ENCODE measurements around the gene UQCRQ. TPM values are rescaled to one million over a fixed set of nuclear protein-coding genes. Genes with fewer than 3 reads are reported as not detected.

UQCRQ gene
- total RNA-seq, 4 donors from 2014 or later, result 59.2 to 235 (median 118) TPM

DNA sequence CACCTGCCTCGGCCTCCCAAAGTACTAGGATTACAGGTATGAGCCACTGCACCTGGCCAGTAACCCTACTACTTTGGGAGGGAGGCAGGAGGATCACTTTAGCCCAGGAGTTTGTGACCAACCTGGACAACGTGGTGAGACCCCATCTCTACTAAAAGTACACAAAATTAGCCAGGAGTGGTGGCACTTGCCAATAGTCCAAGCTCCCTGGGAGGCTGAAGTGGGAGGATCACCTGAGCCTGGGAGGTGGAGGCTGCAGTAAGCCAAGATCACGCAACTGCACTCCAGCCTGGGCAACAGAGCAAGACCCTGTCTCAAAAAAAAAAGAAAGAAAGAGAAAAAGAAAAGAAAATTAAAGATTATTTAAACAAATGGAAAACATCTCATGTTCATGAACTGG, 10.4 kb upstream of the UQCRQ start:
- DNase-seq, result no peak
- no peak overlapping the region for H3K4me3 ChIP-seq (replicated peaks in 1 of 3)
- no peaks in the 10 kb centered on the region for H3K27me3 ChIP-seq
- H3K27ac ChIP-seq, result no peak overlapping the region
- no peaks in the 10 kb centered on the region for H3K4me1 ChIP-seq
- no peaks in the 10 kb centered on the region for H3K36me3 ChIP-seq
- TF ChIP-seq POLR2A (IDR thresholded peaks at IDR 0.05), result no peak
- TF ChIP-seq, protein P1, sequence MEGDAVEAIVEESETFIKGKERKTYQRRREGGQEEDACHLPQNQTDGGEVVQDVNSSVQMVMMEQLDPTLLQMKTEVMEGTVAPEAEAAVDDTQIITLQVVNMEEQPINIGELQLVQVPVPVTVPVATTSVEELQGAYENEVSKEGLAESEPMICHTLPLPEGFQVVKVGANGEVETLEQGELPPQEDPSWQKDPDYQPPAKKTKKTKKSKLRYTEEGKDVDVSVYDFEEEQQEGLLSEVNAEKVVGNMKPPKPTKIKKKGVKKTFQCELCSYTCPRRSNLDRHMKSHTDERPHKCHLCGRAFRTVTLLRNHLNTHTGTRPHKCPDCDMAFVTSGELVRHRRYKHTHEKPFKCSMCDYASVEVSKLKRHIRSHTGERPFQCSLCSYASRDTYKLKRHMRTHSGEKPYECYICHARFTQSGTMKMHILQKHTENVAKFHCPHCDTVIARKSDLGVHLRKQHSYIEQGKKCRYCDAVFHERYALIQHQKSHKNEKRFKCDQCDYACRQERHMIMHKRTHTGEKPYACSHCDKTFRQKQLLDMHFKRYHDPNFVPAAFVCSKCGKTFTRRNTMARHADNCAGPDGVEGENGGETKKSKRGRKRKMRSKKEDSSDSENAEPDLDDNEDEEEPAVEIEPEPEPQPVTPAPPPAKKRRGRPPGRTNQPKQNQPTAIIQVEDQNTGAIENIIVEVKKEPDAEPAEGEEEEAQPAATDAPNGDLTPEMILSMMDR (IDR thresholded peaks at IDR 0.05), result no peak
- intact Hi-C loops (cut with DNase I), result no loop called here
- 84 to 93% methylated on average over 3 of the region's 3 CpGs for WGBS, 2 donors
- no peaks in the 10 kb centered on the region for H3K9me3 ChIP-seq

DNA sequence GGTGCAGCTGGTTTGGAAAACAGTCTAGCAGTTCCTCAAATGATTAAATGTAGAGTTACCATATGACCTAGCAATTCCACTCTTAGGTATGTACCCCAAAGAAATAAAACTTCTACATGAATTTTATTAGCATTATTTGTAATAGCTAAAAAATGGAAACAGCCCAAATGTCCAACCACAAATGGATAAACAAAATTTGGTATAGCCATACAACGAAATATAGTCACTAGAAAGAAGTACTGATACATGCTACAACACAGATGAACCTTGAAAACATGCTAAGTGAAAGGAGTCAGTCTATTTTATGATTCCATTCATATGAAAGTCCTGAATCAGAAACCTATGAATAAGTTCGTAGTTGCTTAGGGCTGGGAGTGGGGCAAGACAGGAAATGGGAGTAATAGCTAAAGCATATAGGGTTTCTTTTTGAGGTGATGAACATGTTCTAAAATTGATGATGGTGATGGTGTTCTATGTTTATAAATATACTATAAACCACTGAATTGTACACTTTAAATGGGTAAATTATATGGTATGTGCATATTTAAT, 6.5 kb upstream of the UQCRQ start:
- no peaks in the 10 kb centered on the region for H3K9me3 ChIP-seq
- H3K27me3 ChIP-seq, result no peaks in the 10 kb centered on the region
- WGBS, 2 donors, result 84 to 85% methylated on average over 2 of the region's 2 CpGs
- no peak for DNase-seq
- H3K4me3 ChIP-seq (replicated peaks in 1 of 3), result no peak overlapping the region
- TF ChIP-seq, protein P1 (IDR thresholded peaks at IDR 0.05), result no peak
- no peak for TF ChIP-seq POLR2A (IDR thresholded peaks at IDR 0.05)
- no peaks in the 10 kb centered on the region for H3K4me1 ChIP-seq
- intact Hi-C loops (cut with DNase I), result no loop called here
- no peaks in the 10 kb centered on the region for H3K36me3 ChIP-seq
- no peak overlapping the region for H3K27ac ChIP-seq

DNA sequence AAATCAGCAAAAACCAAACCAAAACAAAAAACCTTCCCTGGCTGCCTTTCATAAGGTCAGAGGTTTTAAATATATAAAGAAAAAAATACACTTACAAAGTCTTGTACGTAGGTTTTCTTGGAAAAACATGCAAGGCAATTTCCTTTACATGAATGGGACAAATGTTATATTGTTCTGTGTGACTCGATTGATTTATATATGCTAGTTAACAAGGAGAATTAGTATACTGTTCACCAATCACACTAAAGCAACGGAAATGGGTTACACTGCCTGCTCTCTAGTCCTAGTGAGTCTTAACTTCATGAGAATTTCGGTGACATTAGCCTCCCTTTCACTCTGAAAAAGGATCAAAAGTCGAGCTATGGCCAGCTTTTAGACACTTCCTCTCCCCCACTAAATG, 5.7 kb upstream of the UQCRQ start:
- Histone ChIP-seq H3K4me3 (replicated peaks in 1 of 3) (no peak overlapping the region), H3K9me3 (no peaks in the 10 kb centered on the region), H3K27ac (no peak overlapping the region), H3K27me3 (no peaks in the 10 kb centered on the region), H3K4me1 (peaks cover 0 to 5% of the 10 kb centered on the region in 2 donors), H3K36me3 (no peaks in the 10 kb centered on the region)
- intact Hi-C loops (cut with DNase I), result no loop called here
- DNase-seq, result no peak
- TF ChIP-seq, protein P1 (IDR thresholded peaks at IDR 0.05), result no peak
- TF ChIP-seq POLR2A (IDR thresholded peaks at IDR 0.05), result no peak
- 68 to 85% methylated on average over 5 of the region's 5 CpGs for WGBS, 2 donors

DNA sequence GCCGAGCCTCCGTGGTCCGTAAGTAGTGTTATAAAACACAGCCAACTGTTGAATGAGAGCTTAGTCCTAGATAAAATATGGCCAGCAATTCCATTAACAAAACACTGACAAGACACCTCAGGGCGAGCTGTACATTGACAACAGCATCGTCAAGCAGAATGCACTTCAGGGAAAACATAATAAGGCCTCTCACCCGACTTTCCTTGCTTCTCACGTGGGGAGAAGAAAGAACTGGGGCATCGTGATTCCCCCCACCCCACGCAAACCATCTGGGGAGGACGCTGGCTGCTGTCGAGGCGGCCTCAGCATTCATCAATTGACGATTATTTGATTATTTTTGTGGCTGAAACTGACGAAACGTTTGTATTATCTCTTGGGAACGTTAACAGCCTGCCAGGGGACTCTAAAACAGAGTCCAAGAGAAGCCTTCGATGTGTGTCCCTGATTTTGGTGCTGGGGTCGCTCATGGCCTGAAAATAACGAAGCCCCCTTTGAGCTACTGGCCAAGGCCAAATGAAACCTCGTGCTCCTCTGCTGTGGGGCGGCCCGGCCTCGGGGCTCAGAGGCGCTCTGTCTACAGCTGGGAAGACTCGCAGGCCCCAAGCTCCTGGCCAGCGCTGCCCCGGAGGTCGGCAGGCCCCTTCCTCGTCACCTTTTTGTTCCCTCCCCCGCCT, 637 bp upstream of the UQCRQ start:
- Histone ChIP-seq H3K9me3 (no peaks in the 10 kb centered on the region), H3K27ac (peak overlapping the region; percentile 82 to 92 (median 92)), H3K4me1 (peaks cover 4 to 16% of the 10 kb centered on the region in 2 donors), H3K36me3 (peaks cover 0 to 10% of the 10 kb centered on the region in 2 donors), H3K4me3 (replicated peaks in 1 of 3) (peak overlapping the region; percentile 32 to 69 (median 67)), H3K27me3 (no peaks in the 10 kb centered on the region)
- TF ChIP-seq POLR2A (IDR thresholded peaks at IDR 0.05), result no peak
- TF ChIP-seq, protein P1 (IDR thresholded peaks at IDR 0.05), result peak in 1 of 6 experiments; percentile 4
- intact Hi-C loops (cut with DNase I), result no loop called here
- DNase-seq, result no peak
- 37 to 38% methylated on average over 26 to 30 of the region's 30 CpGs for WGBS, 2 donors

DNA sequence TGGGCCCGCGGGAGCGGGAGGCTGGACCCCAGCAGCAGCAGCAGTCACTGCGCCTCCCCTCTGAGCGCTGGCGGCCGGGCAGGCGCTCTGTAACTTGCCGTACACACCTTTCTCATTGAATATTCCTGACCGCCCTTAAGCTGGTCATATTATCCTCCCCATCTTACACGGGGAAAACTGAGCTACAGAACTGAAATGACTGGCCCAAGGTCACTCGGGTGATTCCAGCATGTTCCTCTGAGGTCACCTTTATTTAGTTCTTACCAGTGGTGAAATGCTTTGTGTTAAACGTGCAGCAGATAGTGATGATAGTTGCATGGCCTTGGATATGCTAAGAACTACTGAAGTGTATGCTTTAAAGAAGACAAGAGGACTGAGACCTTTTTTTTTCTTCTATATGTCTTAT, 607 bp downstream of the UQCRQ start:
- no peak for DNase-seq
- peak overlapping the region; percentile 36 to 92 (median 92) for H3K27ac ChIP-seq
- H3K9me3 ChIP-seq, result no peaks in the 10 kb centered on the region
- H3K27me3 ChIP-seq, result no peaks in the 10 kb centered on the region
- 1 to 3% methylated on average over 9 to 13 of the region's 13 CpGs for WGBS, 2 donors
- intact Hi-C loops (cut with DNase I), result no loop called here
- H3K4me1 ChIP-seq, result peaks cover 4 to 16% of the 10 kb centered on the region in 2 donors
- peaks cover 0 to 10% of the 10 kb centered on the region in 2 donors for H3K36me3 ChIP-seq
- peak overlapping the region; percentile 7 to 69 (median 67) for H3K4me3 ChIP-seq (replicated peaks in 1 of 3)
- TF ChIP-seq POLR2A (IDR thresholded peaks at IDR 0.05), result no peak
- TF ChIP-seq, protein P1 (IDR thresholded peaks at IDR 0.05), result no peak

Measured in thyroid gland (tissue), 4 donors.